Muscle of arm (tissue), 14 donors: ENCODE measurements around the gene TNFRSF18. TPM values are rescaled to one million over a fixed set of nuclear protein-coding genes. Genes with fewer than 3 reads are reported as not detected.
"Not testable (repeated sequence)": the region's sequence is repeated elsewhere in the genome, so short reads cannot be mapped to it uniquely, and the experiment has no call there.

ENCODE experiments used
- DNase-seq: peaks from one replicate; pipeline ENCODE4 v3.0.0-alpha.2; 2013
- long read RNA-seq, 11 donors: transcript quantifications; one replicate each; lab custom pipeline, GENCODE V29; 2026
- polyA plus RNA-seq, 12 donors: library from polyadenylated mRNA; unstranded; fragments of 120-200 nt; gene quantifications; one replicate each; pipeline ENCODE4 v1.2.1, GENCODE V29; 2013; ENCODE audit not compliant: insufficient read length in 12 of 12

Gene TNFRSF18, protein sequence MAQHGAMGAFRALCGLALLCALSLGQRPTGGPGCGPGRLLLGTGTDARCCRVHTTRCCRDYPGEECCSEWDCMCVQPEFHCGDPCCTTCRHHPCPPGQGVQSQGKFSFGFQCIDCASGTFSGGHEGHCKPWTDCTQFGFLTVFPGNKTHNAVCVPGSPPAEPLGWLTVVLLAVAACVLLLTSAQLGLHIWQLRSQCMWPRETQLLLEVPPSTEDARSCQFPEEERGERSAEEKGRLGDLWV
- 1 to 10 TPM in 9 of 12 donors, under 1 TPM in 1, not detected in 2; 0.87 to 4.2 (median 2.6) TPM for polyA plus RNA-seq
- long read RNA-seq, donor 1 = 0 reads
- long read RNA-seq, donor 2, partial matches to known transcripts = 0 of 2 reads
- long read RNA-seq, donor 2, other reads (novel, unspliced or antisense) = 0 of 2 reads
- long read RNA-seq, donor 3 = 0 reads
- long read RNA-seq, donor 4 = 0 reads
- long read RNA-seq, donor 5, partial matches to known transcripts = 0 of 1 reads
- long read RNA-seq, donor 5, other reads (novel, unspliced or antisense) = 0 of 1 reads
- long read RNA-seq, donor 6, partial matches to known transcripts = 0 of 1 reads
- long read RNA-seq, donor 6, other reads (novel, unspliced or antisense) = 0 of 1 reads
- long read RNA-seq, donor 7 = 0 reads
- long read RNA-seq, donor 8, partial matches to known transcripts = 0 of 3 reads
- long read RNA-seq, donor 8, other reads (novel, unspliced or antisense) = 0 of 3 reads
- long read RNA-seq, donor 9, partial matches to known transcripts = 0 of 1 reads
- long read RNA-seq, donor 9, other reads (novel, unspliced or antisense) = 0 of 1 reads
- long read RNA-seq, donor 10, partial matches to known transcripts = 0 of 1 reads
- long read RNA-seq, donor 10, other reads (novel, unspliced or antisense) = 0 of 1 reads
- long read RNA-seq, donor 11, partial matches to known transcripts = 0 of 1 reads
- long read RNA-seq, donor 11, other reads (novel, unspliced or antisense) = 0 of 1 reads

DNA sequence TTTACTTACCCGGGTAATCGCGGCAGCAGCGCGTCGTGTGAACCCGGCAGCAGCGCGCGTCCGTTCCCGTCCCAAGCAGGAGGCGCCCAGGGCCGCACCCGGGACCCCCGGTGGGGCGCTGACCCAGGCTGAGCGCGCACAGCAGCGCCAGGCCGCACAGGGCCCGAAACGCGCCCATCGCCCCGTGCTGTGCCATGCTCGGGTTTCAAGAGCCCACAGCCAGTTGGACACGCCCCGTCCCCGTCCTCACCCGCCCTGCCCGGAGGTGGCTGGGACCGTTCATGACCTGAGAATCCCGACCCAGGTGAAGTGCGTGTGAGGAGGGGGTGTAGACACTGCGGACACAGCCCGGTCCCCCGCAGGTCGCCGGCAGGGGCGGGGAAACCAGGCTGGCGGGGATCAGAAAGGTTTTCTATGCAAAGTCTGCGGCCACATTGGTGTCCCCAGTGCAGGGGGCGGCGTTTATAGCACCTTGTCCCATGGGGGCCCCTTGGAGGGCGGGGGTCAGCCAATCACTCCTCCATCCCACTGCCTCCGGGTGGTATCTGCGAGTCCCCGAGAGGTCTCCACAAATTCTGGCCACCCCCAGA lies at the start of gene TNFRSF18:
Gene TNFRSF18 (minus strand): TSS at position 217 of the 590 bp plus-strand sequence. CDS start 21 bp downstream, at position 196.
- DNase-seq = no peak

DNA sequence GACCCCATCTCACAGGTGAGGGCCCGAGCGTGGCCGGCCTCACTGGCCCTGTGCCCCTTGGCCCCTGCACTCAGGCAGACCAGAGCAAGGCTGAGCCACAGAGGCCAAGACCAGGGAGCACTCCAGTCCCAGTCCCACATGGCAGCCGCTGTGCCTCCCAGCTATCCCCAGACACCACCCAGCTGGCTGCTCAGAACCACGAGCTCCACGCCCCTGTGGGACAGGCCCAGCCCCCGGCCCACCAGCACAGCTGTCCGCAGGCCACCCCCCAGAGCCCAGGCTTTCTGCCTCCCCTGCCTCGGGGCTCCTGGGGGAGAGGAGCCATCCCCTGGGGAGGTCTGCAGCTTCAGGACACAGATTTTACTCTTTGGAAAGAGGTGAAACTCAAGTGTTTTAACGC lies 49.2 kb upstream of the TNFRSF18 start:
- DNase-seq = no peak

DNA sequence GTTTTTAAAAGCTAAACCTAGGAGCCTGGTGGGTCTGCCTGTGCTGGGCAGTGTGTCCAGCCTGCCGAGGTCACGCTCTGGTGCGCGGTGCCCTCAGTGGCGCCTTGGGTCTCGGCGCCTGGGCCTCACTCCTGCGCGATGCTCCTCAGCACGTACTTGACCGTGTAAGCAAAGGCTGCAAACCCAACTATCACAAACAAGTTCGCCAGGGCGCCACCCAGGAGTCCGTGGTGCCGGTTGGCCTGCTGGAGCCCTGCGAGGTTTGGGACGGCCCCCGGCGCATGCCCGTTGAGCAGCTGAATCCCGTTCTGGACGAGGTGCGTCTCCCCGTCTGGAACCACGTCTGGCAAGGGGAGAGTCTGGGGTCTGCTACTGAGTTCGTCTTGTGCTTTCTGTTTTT lies 48.7 kb upstream of the TNFRSF18 start:
- no peak for DNase-seq

DNA sequence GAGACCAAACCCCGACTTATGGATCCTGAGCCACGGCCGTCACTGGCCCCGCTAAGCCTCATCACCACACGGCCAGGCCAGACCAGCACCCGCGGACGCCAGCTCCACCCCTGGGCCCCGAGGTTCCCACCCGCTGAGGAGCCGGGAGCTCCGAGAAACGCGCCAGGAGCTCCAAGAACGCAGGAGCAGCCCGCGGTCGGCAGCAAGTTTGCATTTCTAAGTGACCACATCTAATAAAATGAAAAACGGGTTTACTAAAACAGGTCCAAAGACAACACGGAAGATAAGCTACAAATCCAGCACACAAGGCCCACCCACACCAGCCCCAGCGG lies 48.2 kb upstream of the TNFRSF18 start:
- no peak for DNase-seq

DNA sequence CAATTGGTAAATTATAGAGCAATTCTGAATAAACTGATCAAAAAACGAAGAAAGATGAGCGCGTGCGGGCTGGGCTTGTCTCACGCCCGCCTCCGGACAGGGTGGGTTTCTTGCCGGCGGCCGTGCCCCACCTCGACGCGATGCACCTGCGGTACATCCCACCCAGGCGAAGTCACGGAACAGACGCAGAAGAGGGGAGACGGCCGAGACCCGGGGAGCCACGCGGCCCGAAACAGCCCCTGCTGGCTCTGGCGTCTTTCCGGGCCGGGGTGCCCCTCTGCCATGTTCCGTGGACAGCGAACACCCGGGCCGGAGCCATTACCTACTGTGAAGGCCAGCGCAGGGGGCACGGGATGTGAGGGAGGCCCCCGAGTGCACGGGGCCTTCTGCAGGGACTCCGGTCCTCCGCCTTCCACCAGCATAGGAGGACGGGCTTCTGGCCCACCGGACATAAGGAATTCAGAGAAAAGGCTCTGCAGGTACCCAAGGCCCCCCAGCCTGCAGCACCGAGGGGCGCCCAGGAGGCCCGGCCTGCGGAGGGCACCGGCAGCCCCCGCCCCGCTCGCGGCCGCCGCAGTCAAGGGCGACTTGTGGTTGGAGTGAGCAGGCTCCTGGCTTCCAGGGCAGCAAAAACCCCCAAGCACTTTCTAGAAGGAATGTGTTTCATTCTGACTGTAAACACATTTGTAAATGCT lies 47.7 kb upstream of the TNFRSF18 start:
- no peak for DNase-seq

DNA sequence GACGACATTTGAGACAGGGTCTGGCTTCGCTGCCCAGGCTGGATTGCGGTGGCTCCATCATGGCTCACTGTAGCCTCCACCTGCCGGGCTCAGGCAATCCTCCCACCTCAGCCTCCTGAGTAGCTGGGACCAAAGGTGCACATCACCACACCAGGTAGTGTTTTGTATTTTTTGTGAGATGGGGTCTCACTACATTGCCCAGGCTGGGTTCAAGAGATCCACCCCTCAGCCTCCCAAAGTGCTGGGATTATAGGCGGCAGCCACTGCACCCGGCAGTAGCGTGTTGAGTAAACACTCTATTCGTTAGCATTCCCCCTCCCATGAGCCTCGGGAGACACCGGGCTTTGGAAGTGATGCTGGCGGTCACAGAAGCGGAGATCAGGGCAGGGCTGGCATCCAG lies 46.9 kb upstream of the TNFRSF18 start:
- DNase-seq = no peak

DNA sequence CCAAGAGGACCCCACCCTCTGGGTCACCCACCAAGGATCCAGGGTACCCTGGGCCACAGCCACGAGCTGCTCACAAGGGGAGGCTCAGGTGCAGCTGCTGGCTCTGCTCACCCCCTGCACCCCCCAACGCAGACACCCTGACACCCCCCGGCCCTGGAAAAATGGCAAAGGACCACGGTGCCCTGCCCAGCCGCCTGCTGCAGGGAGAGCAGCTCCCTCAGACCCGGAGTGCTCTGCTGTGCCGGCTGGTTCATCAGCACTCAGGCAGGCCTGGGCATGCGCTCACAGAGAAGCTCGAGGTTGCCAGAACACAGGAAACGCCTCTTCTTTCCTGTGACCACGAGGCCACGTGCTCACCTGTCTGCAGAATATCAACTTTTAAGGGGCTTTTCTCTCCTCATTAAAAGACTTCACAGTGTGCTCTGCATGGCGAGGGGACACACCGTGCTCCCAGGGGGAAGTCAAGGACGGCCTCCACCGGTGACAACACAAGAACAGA lies 44.4 kb upstream of the TNFRSF18 start:
- no peak for DNase-seq

DNA sequence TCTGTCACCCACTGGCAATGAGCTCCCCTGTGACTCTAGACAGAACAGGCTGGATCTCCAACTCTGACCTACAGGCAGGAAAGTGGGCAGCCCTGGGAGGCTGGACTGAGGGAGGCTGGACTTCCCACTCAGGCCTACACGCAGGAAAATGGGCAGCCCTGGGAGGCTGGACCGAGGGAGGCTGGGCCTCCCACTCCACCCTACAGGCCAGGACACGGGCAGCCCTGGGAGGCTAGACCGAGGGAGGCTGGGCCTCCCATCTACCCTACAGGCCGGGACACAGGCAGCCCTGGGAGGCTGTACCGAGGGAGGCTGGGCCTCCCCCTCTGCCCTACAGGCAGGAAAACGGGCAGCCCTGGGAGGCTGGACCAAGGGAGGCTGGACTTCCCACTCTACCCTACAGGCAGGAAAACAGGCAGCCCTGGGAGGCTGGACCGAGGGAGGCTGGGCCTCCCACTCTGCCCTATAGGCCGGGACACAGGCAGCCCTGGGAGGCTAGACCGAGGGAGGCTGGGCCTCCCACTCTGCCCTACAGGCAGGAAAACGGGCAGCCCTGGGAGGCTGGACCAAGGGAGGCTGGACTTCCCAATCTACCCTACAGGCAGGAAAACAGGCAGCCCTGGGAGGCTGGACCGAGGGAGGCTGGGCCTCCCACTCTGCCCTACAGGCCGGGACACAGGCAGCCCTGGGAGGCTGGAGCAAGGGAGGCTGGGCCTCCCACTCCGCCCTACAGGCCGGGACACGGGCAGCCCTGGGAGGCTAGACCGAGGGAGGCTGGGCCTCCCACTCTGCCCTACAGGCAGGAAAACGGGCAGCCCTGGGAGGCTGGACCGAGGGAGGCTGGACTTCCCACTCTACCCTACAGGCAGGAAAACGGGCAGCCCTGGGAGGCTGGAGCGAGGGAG lies 41.9 kb upstream of the TNFRSF18 start:
- not testable (repeated sequence) for DNase-seq

DNA sequence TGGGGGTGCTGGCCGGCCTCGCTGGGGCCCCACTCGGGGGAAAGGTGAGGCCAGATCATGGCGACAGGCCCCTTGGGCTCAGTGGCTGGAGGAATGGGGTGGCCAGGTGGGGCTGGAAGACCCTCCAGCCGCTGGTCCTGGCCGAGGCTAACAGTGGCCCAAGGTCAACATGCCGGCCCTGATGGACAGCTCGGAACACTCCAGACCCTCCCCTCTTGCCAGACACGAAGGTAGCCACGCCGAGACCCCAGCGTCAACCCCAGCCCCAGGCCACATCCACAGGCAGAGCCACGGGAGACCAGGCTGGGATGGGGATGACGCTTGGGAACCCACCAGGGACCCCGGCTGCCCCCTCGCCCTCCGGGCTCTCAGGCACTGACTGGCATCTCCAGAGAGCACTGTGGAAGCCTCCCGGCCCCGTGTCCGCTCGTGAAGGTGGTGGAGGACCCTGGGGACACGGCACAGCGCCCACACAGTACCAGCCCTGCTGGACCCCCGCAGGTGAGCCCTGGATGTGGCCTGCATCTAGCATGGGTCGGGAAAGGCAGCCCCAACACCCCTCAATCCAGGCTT lies 41.0 kb upstream of the TNFRSF18 start:
- no peak for DNase-seq

DNA sequence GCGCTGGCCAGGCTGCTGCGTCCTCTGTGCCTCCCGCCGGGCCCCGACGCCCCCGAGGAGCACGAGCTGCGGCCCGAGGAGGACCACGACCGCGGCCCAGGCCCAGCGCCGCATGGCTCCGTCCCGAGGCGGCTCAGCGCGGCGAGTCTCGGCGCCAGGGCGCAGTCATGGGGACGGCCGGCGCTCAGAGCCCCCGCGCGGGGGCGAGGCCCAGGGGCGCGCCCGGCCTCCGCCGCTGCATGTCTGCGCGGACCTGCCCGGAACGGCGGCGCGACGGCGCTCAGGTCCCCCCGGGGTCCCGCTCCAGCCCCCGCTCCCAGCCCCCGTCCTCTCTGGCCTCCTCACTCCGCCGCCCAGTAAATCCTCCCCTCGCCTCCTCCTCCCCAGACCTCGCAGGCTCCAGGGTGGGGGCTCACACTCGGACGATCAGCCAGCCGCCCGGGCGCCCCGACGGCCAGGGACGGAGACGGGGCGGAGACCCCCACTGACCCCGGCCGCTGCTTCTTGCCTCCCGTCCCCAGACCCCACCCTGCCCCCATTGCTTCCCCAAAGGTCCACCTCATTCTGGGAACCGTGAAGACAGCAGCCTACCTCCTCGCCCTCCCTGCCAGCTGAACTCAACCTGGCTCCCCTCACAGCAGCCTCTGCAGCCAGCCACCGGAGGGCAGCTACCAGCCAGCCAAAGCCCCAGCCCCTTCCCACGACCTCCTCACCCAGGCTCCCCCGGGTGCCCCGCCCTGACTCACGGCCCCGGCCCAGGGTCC lies 40.4 kb upstream of the TNFRSF18 start, which contains the start of gene C1QTNF12:
Gene C1QTNF12 (minus strand): TSS at position 146 of the 764 bp plus-strand sequence. CDS start 32 bp downstream, at position 114.
- DNase-seq = no peak

DNA sequence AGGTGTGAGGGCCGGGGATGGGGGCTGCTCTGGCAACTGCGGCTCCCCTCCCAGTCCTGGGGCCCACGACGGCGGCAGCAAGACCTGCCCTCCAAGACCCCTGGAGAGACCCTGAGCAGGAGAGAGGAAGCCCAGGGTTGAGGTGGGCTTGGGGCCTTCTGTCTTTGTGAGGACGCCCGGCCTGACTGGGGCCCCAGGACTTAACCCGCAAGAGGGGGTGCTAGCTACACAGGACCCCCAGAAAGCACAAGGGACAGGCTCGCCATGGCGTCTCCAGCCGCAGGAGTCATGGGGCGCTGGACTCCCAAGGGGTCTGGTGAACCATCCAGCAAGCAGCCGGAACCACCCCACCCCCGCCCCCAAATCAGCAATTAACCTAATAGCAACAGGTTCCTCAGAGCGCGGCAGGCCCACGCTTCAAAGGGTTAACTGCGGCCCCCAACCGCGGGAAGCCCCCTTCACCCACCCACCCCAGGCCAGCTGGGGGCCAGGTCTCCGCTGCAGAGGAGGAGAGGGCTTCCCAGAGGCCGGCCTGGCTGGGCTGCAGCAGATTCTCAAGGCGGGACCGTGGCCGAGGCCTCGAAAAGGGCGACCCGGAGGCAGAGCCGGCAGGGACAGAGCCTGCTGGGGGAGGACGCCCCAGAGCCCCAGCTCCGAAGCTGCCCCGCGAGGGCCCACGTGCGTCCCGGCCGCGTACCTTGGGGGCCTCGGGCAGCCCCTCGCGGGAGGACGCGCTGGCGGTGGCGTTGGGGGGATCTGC lies 39.6 kb upstream of the TNFRSF18 start:
- DNase-seq = no peak

DNA sequence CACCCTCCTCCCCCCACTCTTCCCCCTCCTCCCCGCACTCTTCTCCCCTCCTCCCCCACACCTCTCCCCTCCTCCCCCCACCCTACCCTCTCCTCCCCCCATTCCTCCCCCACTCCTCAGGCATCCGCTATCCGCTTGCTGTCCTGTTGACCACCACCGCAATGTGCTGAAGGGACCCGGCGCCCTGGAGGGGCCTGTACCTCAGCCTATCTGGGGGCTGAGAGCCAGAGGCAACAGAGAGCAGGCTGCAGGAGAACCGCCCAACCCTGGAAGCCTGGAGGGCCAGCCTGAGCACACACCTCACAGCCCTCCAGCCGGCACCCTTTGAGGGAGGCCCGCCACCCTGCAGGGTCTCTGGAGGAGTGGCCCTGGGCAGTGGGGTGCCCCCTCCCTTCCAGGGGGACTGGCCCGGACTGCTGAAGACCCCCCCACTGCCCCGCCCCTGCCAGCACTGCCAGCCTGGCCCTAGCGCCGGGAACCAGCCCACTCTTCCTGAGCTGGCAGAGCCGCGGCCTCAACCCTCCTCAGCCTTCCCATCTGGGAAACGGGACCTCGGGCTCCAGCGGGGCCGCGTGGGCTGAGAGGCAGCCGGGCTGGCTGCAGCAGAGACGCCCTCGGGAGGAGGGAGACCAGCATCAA lies 38.9 kb upstream of the TNFRSF18 start:
- DNase-seq = no peak

DNA sequence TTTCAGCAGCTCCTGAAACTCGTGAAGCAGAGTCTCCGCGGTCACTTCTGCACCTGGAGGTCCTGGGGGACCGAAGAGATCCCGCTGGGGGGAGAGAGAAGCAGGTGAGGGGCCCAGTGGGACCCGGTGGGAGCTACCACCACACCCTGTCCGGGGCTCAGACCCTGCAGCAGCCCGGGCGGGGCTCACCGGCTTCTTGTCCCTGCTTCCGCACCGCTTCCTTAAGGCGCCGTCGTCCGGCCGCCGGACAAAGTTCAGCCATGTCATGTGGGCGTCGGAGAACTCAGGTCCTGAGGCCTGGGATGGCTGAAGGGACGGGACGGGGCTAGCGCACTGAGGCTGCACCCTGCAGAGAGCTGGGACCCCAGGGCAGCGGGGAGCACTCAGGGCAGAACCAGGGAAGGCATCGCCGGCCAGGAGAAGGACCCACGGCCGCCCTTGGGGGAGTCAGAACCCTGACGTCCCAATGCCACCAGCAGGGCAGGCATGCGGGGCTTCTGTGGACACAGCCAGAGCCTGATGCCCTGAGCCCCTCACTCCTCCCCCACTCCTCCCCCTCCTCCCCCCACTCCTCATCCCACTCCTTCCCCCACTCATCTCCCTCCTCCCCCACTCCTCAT lies 37.9 kb upstream of the TNFRSF18 start:
- DNase-seq = no peak

DNA sequence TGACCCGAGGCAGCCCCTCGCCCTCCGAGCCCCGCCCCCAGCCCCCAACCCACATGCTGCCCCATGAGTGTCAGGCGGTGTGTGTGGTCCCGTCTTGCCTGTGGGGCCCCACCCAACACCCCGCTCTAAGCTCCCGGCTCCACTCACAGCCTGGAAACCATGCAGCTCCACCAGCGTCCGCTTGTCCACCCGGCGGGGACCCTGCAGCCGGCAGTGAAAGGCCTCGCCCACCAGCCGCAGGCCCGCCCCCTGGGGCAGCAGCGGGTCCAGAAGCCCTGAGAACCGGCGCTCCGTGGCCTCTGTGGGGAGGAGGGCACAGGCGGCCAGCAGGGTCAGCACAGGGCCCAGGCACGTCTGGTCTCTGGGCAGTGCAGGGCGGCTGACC lies 37.4 kb upstream of the TNFRSF18 start:
- no peak for DNase-seq

DNA sequence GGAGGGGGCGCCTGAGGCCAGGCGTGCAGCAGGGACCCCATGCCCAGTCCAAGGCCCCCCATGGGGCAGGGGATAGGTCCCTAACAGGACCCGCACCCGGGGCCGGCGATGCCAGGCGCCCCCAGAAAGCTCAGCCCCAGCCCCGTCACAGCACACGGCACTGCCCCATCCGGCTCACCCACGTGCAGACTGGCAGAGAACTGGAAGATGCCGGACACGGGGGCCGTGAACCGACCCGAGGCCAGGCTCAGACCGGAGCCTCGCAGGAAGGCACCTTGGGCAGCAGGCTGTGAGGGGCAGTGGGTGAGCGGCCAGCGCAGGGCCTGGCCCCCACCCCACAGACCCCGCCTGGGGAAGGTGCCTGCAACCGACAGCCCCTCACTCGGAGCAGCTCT lies 36.9 kb upstream of the TNFRSF18 start:
- DNase-seq = no peak

DNA sequence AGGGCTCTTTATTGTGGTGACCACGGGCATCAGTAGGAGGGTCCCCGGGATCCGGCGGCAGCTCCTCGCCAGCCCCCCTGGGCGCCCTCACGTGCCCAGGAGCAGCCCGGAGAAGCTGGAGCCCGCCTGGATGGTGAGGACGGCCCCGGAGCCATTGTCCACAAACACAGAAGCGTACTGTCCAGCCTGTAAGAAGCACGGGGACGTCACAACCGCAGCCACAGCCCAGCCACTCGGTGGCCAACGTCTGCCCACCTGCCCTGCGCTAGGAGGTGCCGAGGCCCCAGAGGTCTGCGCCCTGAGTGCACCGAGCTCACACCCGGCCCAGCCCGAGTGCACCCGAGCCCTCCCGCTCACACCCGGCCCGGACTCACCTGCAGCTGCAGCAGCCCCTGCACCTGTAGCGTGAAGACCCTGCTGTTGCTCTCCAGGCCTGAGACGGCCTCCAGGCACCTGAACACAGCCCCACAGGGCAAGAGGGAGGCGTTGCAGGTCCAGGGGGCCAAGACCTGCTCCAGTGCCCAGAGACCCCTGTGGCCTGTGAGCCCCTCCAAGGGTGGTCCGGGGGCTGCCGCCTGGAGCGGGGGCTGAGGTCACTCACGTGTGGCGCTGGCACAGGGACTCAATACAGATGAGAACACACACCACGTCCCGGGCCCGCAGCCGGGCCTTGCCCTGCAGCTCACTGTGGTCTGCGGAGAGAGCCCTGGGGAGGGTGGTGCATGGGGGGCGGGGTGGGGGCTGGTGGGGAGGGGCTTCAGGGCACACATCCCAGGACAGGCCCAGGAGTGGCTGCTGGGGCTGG lies 36.3 kb upstream of the TNFRSF18 start:
- DNase-seq = no peak
